Measurements from ENCODE around the gene AFG3L2. TPM values are rescaled to one million over a fixed set of nuclear protein-coding genes. Genes with fewer than 3 reads are reported as not detected.
A peak's percentile ranks its signal among the peaks of the same experiment; 100 is the strongest.

The AFG3L2 gene
- total RNA-seq, 1 donor from 2014 or later, result 50.2 TPM

DNA sequence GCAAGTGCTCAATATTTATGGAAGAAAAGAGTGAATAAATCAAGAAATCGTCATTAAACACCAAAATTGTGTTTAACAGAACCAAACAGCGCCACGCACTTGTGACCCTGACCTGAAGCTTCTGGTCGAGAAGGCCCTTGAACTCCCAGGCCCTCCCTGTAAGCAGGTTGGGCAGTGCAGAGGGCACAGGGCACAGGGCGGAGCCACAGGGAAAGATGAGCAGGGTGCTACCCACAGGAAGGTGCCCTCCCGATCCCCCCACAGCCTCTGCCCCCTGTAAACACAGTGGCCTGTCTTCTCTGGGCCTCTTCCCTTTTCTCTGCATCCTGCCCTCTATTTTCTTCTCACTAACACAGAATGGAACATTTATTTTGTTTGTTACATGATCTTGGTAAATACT lies 85.9 kb downstream of the AFG3L2 start:
- no peaks in the 10 kb centered on the region for H3K36me3 ChIP-seq (ENCODE audit: control insufficient read depth, insufficient read depth, low read length)
- H3K4me3 ChIP-seq (ENCODE audit: low read depth, low read length), result no peak overlapping the region
- H3K27me3 ChIP-seq (ENCODE audit: control insufficient read depth, insufficient read depth, low read length), result no peaks in the 10 kb centered on the region
- no peak for DNase-seq (ENCODE audit: low read depth)
- no peak for TF ChIP-seq CTCF (IDR thresholded peaks at IDR 0.05; ENCODE audit: insufficient read depth, low read length, poor library complexity, severe bottlenecking)

GRCh38 chr18:12290086-12290485 lies 86.9 kb downstream of the AFG3L2 start:
- no peak overlapping the region for H3K4me3 ChIP-seq (ENCODE audit: low read depth, low read length)
- TF ChIP-seq CTCF (IDR thresholded peaks at IDR 0.05; ENCODE audit: insufficient read depth, low read length, poor library complexity, severe bottlenecking), result no peak
- H3K36me3 ChIP-seq (ENCODE audit: control insufficient read depth, insufficient read depth, low read length), result no peaks in the 10 kb centered on the region
- H3K27me3 ChIP-seq (ENCODE audit: control insufficient read depth, insufficient read depth, low read length), result no peaks in the 10 kb centered on the region
- no peak for DNase-seq (ENCODE audit: low read depth)

GRCh38 chr18:12288403-12288755 lies 88.6 kb downstream of the AFG3L2 start:
- TF ChIP-seq CTCF (IDR thresholded peaks at IDR 0.05; ENCODE audit: insufficient read depth, low read length, poor library complexity, severe bottlenecking), result no peak
- Histone ChIP-seq H3K27me3 (ENCODE audit: control insufficient read depth, insufficient read depth, low read length) (no peaks in the 10 kb centered on the region), H3K4me3 (ENCODE audit: low read depth, low read length) (peak overlapping the region; percentile 41), H3K36me3 (ENCODE audit: control insufficient read depth, insufficient read depth, low read length) (no peaks in the 10 kb centered on the region)
- DNase-seq (ENCODE audit: low read depth), result no peak

DNA sequence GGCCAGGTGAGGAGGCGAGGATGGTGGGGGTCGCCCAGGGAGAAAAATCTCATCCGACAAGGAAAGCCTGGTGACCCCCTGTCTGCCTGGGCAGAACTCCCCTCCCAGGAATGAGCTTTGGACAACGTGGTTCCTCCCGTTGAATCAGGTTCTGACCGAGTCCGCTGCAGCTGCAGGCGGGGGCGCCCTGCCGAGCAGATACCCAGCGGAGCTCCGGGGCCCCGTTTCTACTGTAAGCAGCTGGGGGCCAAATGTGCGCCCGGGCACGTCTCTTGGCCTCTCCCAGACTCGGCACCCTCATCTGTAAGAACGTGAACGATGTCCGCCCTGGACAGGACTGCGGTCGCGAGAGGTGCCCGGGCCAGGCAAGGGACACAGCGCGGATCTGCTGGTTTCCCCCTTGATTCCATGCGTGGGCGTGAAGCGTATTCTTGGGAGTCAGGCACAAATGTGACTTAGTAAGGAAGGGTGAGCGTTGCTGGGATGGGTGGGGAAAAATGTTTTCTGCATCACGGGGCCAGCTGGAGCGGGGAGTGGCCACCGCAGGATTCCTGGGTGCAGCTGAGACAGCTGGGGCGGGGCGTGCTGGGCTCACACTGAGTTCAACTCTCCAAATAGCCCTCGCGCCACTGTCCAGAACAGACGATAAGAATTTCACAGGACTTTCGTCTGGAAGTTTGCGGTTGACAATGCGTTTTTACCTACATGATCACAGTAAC lies 89.2 kb downstream of the AFG3L2 start:
- DNase-seq (ENCODE audit: low read depth), result peak; percentile 86
- TF ChIP-seq CTCF (IDR thresholded peaks at IDR 0.05; ENCODE audit: insufficient read depth, low read length, poor library complexity, severe bottlenecking), result no peak
- H3K27me3 ChIP-seq (ENCODE audit: control insufficient read depth, insufficient read depth, low read length), result no peaks in the 10 kb centered on the region
- H3K36me3 ChIP-seq (ENCODE audit: control insufficient read depth, insufficient read depth, low read length), result no peaks in the 10 kb centered on the region
- H3K4me3 ChIP-seq (ENCODE audit: low read depth, low read length), result peak overlapping the region; percentile 41

DNA sequence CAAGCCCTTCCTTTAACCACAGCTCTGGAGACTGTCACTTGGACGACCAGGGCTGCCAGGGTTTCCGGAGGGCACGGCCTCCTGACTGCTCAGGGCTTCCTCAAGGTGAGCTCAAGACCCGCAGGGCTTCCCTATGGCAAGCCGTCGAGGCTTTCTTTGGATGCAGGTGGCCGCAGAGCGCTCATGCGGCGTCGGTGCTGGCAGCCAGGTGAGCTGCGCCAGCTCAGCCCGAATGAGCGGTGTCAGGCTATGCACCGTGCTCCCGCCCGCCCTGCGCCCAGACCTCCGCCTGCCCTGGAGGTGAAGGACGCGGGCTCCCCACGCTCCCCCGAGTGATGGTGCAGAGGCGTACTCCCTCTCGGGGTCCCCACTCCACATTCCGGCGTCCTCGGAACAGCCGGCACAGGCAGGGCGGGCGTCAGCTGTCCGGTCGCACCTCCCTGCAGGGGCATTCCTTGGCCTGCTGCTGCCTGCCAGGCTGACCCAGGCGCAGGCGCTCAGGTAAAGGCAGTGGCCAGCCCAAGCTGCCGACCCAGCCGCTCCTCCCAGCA lies 89.8 kb downstream of the AFG3L2 start:
- no peak for TF ChIP-seq CTCF (IDR thresholded peaks at IDR 0.05; ENCODE audit: insufficient read depth, low read length, poor library complexity, severe bottlenecking)
- Histone ChIP-seq H3K4me3 (ENCODE audit: low read depth, low read length) (peak overlapping the region; percentile 41), H3K27me3 (ENCODE audit: control insufficient read depth, insufficient read depth, low read length) (no peaks in the 10 kb centered on the region), H3K36me3 (ENCODE audit: control insufficient read depth, insufficient read depth, low read length) (no peaks in the 10 kb centered on the region)
- DNase-seq (ENCODE audit: low read depth), result no peak

- DNase-seq (ENCODE audit: low read depth), result no peak
- no peak for TF ChIP-seq CTCF (IDR thresholded peaks at IDR 0.05; ENCODE audit: insufficient read depth, low read length, poor library complexity, severe bottlenecking)
- Histone ChIP-seq H3K36me3 (ENCODE audit: control insufficient read depth, insufficient read depth, low read length) (no peaks in the 10 kb centered on the region), H3K4me3 (ENCODE audit: low read depth, low read length) (no peak overlapping the region), H3K27me3 (ENCODE audit: control insufficient read depth, insufficient read depth, low read length) (no peaks in the 10 kb centered on the region)
Observed at GRCh38 chr18:12283666-12284065, 93.4 kb downstream of the AFG3L2 start.

Measured in kidney epithelial cell (primary cell).